ENCODE measurements around the gene DAP3. TPM values are rescaled to one million over a fixed set of nuclear protein-coding genes. Genes with fewer than 3 reads are reported as not detected.

DAP3 gene
- total and polyA plus RNA-seq, 2 of the 8 experiments (the other 6 are each of a cell fraction or from before 2014, with no cell fraction given) = 66.3 to 87.1 TPM

DNA sequence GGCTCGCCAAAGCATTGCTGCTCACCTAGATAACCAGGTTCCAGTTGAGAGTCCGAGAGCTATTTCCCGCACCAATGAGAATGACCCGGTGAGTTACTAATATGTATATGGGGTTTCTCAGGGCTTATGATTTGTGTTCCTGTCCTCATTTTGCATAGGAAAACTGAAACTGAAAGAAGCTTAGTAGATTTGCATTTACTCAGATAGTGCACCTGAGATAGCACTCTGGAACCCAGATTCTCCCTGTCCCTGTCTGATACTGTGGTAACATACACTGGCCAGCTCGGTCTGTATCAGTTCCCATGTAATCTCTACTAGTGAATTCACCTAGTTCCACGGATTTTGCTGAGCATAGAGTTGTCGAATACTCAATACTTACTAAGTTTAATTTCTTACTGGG is 28.1 kb downstream of the DAP3 start:
- no peak overlapping the region for H2AFZ ChIP-seq (ENCODE audit: low read length)
- WGBS, 2 experiments (ENCODE audit: extremely low coverage in 1 of 2, insufficient coverage in 1 of 2, insufficient read length in 1 of 2, insufficient replicate concordance in 2 of 2, low coverage in 1 of 2, low lambda C conversion rate in 2 of 2, missing lambda C conversion rate in 1 of 2) = 94% methylated on average over 7 of the region's 7 CpGs; no CpG with 5 or more reads in 1 of the 2 experiments
- H3K79me1 ChIP-seq (ENCODE audit: low read depth, low read length) = no peaks in the 10 kb centered on the region
- ChIA-PET CTCF (ENCODE audit: partially characterized antibody) (interaction anchor here (0.6 to 3.6 kb wide), 3 partner anchors 9 to 507 kb away, joined by 3 to 15 read pairs (median 3); no protein-coding TSS in a partner anchor), POLR2A (ENCODE audit: partially characterized antibody) (interaction anchor here (0.6 kb wide), 1 partner anchor 105 kb away, joined by 3 read pairs; no protein-coding TSS in a partner anchor)
- no peak for DNase-seq (ENCODE audit: low read depth in 1 of 2, low spot score in 2 of 2)
- no peak overlapping the region for H2BK20ac ChIP-seq (ENCODE audit: low read length)
- no peak overlapping the region for H3K9ac ChIP-seq (replicated peaks in 1 of 4; ENCODE audit: extremely low read depth in 1 of 4, low read depth in 3 of 4, low read length in 3 of 4)
- no peaks in the 10 kb centered on the region for H3K79me2 ChIP-seq (ENCODE audit: control insufficient read depth in 1 of 2, insufficient read depth in 2 of 2, low read length in 2 of 2)
- H4K91ac ChIP-seq (replicated peaks; ENCODE audit: insufficient read length, low read length) = no peak overlapping the region
- H3K4me2 ChIP-seq (ENCODE audit: insufficient read depth in 1 of 2, low read depth in 2 of 2, low read length in 2 of 2) = no peak overlapping the region
- H2AK5ac ChIP-seq (ENCODE audit: low read depth, low read length) = no peak overlapping the region
- H4K5ac ChIP-seq (ENCODE audit: insufficient read length, low read depth, low read length) = no peak overlapping the region
- no peak overlapping the region for H3K56ac ChIP-seq (replicated peaks; ENCODE audit: insufficient read length, low read depth, low read length)
- no peaks in the 10 kb centered on the region for H4K20me1 ChIP-seq (replicated peaks in 1 of 2; ENCODE audit: control insufficient read depth in 1 of 2, insufficient read depth in 2 of 2, low read length in 2 of 2)
- H3K23me2 ChIP-seq (ENCODE audit: low read depth, low read length) = no peaks in the 10 kb centered on the region
- H3K36me3 ChIP-seq (ENCODE audit: control insufficient read depth in 2 of 4, insufficient read depth in 4 of 4, low read length in 3 of 4) = peaks cover 4 to 16% (median 5%) of the 10 kb centered on the region in 4 experiments; a peak in 4 of 8 replicates
- H3K4me3 ChIP-seq (ENCODE audit: extremely low read depth in 1 of 4, insufficient read depth in 2 of 4, low read depth in 3 of 4, low read length in 4 of 4) = no peak overlapping the region
- H3K27me3 ChIP-seq (replicated peaks in 1 of 4; ENCODE audit: control insufficient read depth in 3 of 4, extremely low read depth in 1 of 4, insufficient read depth in 3 of 4, low read length in 3 of 4) = no peaks in the 10 kb centered on the region
- H4K8ac ChIP-seq (ENCODE audit: extremely low read depth, insufficient read depth, low read length) = no peak overlapping the region
- FAIRE-seq = no peak
- H2BK12ac ChIP-seq (ENCODE audit: low read depth, low read length) = no peak overlapping the region
- no peaks in the 10 kb centered on the region for H3K4me1 ChIP-seq (replicated peaks in 1 of 4; ENCODE audit: control insufficient read depth in 3 of 4, insufficient read depth in 4 of 4, low read length in 3 of 4)
- H3K18ac ChIP-seq (ENCODE audit: extremely low read depth, low read length) = no peak overlapping the region
- H2BK15ac ChIP-seq (ENCODE audit: low read length) = no peak overlapping the region
- no peaks in the 10 kb centered on the region for H3K9me3 ChIP-seq (ENCODE audit: insufficient read depth in 2 of 2, low read depth in 1 of 2, low read length in 1 of 2)
- no peak overlapping the region for H3K4ac ChIP-seq (replicated peaks; ENCODE audit: insufficient read length, low read depth, low read length)
- no peak overlapping the region for H3K14ac ChIP-seq (ENCODE audit: insufficient read length)
- H2BK5ac ChIP-seq (ENCODE audit: low read depth, low read length) = no peak overlapping the region
- H2BK120ac ChIP-seq (replicated peaks; ENCODE audit: low read depth, low read length) = no peak overlapping the region
- H3K23ac ChIP-seq (ENCODE audit: insufficient read length) = no peak overlapping the region
- H3K27ac ChIP-seq (ENCODE audit: low read depth, low read length) = no peak overlapping the region
- TF ChIP-seq MAFK (IDR thresholded peaks at IDR 0.05; ENCODE audit: low read depth, low read length) (no peak), SUZ12 (IDR thresholded peaks at IDR 0.05; ENCODE audit: low read length) (no peak), KDM1A (IDR thresholded peaks at IDR 0.05; ENCODE audit: borderline replicate concordance, low read length) (no peak), RFX5 (IDR thresholded peaks at IDR 0.05; ENCODE audit: borderline replicate concordance, low read depth, low read length) (no peak), FOSL1 (IDR thresholded peaks at IDR 0.05; ENCODE audit: insufficient read depth, low read depth, low read length) (no peak)
